OCI-LY3 (cell line): ENCODE results near the gene SOX11.

Experiments
- H2AFZ ChIP-seq: fragments of 200-600, 300-600 bp; shearing (Covaris generic); 2 replicates; pipeline ENCODE4 v1.6.0; 2014; ENCODE audit warnings: antibody characterized with exemption, low read depth, low read length
- H3K27ac ChIP-seq: fragments of 200-600, 300-600 bp; sonication (generic); 2 replicates; pipeline ENCODE4 v1.5.1; 2014; ENCODE audit warnings: mild to moderate bottlenecking, low read length, moderate library complexity, mixed read lengths
- H3K27me3 ChIP-seq: fragments of 200-600, 300-600 bp; sonication (generic); 2 replicates; pipeline ENCODE4 v1.6.1; 2014; ENCODE audit warnings: low read depth, low read length, mixed read lengths
- H3K36me3 ChIP-seq: fragments of 200-600, 300-600 bp; sonication (generic); replicated peaks from 2 replicates; pipeline ENCODE3; 2014; ENCODE audit warnings: low read depth, low read length, mixed read lengths
- H3K4me1 ChIP-seq: fragments of 300-600, 200-600 bp; sonication (generic); 2 replicates; pipeline ENCODE4 v1.6.1; 2014; ENCODE audit warnings: low read length, mixed read lengths
- H3K4me2 ChIP-seq: fragments of 200-600, 300-600 bp; sonication (generic); 2 replicates; pipeline ENCODE4 v1.6.1; 2014; ENCODE audit warnings: low read length, mixed read lengths
- H3K4me3 ChIP-seq: fragments of 300-600, 200-600 bp; sonication (generic); 2 replicates; pipeline ENCODE4 v1.5.1; 2014; ENCODE audit warnings: antibody characterized with exemption, mild to moderate bottlenecking, low read length, moderate library complexity
- H3K79me2 ChIP-seq: fragments of 300-600, 200-600 bp; shearing (Covaris generic); 2 replicates; pipeline ENCODE4 v1.6.1; 2014; ENCODE audit warnings: mild to moderate bottlenecking, low read length, mixed read lengths
- H3K9ac ChIP-seq: fragments of 300-600, 200-600 bp; shearing (Covaris generic); 2 replicates; pipeline ENCODE4 v1.6.0; 2014; ENCODE audit warnings: mild to moderate bottlenecking, low read length, moderate library complexity
- H3K9me3 ChIP-seq: fragments of 200-600, 300-600 bp; shearing (Covaris generic); 2 replicates; pipeline ENCODE4 v1.6.1; 2014; ENCODE audit warnings: low read length, mixed read lengths; ENCODE audit not compliant: insufficient read depth
- H4K20me1 ChIP-seq: fragments of 200-600, 300-600 bp; sonication (generic); 2 replicates; pipeline ENCODE4 v1.6.1; 2016; ENCODE audit warnings: low read length, mixed read lengths; ENCODE audit not compliant: insufficient read depth
- EZH2phosphoT487 ChIP-seq: fragments of 200-600 bp; shearing (Covaris generic); IDR thresholded peaks from 2 replicates; pipeline ENCODE4 v1.6.1; 2018; ENCODE audit warnings: antibody characterized with exemption, mixed run types, low read depth
- TF ChIP-seq, protein P1 (sequence below): fragments of 200-600, 300-600 bp; sonication (generic); IDR thresholded peaks from 2 replicates; pipeline ENCODE4 v1.5.1; 2014; ENCODE audit warnings: antibody characterized with exemption, low read length, low read depth

Gene SOX11

DNA sequence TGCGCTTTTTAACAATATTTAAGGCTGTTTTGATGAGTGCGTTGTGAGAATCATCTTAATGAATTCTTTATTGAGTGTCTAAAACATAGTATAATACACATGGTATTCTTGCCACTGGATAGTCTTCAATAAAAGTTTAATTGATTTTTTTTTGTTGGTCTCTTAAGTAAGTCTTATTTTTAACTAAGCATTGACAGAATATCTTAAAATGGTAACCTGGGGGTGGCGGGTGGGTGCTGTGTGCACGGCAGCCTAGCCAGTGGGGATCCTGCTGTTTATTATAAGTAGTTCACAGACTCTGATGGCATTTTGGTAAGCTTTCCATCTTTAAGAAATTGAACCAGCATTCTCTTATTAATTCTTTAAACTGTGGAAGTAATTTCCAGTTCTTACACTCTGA is 6.0 kb downstream of the SOX11 start:
- no peaks in the 10 kb centered on the region for H3K79me2 ChIP-seq
- H3K27me3 ChIP-seq: no peaks in the 10 kb centered on the region
- no peak overlapping the region for H3K9ac ChIP-seq
- H3K36me3 ChIP-seq: no peaks in the 10 kb centered on the region
- no peak overlapping the region for H3K27ac ChIP-seq
- H2AFZ ChIP-seq: no peak overlapping the region
- no peak for TF ChIP-seq EZH2phosphoT487
- TF ChIP-seq, protein P1, sequence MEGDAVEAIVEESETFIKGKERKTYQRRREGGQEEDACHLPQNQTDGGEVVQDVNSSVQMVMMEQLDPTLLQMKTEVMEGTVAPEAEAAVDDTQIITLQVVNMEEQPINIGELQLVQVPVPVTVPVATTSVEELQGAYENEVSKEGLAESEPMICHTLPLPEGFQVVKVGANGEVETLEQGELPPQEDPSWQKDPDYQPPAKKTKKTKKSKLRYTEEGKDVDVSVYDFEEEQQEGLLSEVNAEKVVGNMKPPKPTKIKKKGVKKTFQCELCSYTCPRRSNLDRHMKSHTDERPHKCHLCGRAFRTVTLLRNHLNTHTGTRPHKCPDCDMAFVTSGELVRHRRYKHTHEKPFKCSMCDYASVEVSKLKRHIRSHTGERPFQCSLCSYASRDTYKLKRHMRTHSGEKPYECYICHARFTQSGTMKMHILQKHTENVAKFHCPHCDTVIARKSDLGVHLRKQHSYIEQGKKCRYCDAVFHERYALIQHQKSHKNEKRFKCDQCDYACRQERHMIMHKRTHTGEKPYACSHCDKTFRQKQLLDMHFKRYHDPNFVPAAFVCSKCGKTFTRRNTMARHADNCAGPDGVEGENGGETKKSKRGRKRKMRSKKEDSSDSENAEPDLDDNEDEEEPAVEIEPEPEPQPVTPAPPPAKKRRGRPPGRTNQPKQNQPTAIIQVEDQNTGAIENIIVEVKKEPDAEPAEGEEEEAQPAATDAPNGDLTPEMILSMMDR: no peak
- no peaks in the 10 kb centered on the region for H3K9me3 ChIP-seq
- no peak overlapping the region for H3K4me3 ChIP-seq
- no peaks in the 10 kb centered on the region for H4K20me1 ChIP-seq
- H3K4me1 ChIP-seq: no peaks in the 10 kb centered on the region
- H3K4me2 ChIP-seq: no peak overlapping the region

DNA sequence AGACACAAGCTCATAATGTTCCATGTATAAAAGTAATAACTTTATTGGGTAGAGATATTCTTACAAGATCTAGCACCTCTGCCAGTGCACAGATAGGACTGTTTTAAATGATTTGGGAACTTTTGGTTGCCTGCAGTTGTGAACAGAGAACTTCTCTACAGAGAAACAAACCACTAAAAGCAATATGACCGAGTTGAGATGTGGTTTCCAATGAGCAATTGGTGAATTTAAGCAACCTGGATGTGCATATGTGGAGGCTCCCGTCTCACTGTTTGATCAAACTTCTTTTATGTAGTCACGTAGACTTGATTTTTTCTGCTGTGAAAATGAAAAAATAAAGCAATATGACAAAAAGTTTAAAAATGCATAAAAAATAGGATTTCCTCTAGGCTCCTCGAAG is 7.8 kb downstream of the SOX11 start:
- Histone ChIP-seq H3K27me3 (no peaks in the 10 kb centered on the region), H3K4me2 (no peak overlapping the region), H3K9me3 (no peaks in the 10 kb centered on the region), H4K20me1 (no peaks in the 10 kb centered on the region), H3K27ac (no peak overlapping the region), H3K9ac (no peak overlapping the region), H3K4me3 (no peak overlapping the region), H2AFZ (no peak overlapping the region), H3K36me3 (no peaks in the 10 kb centered on the region), H3K4me1 (no peaks in the 10 kb centered on the region), H3K79me2 (no peaks in the 10 kb centered on the region)
- no peak for TF ChIP-seq EZH2phosphoT487
- TF ChIP-seq, protein P1: no peak

DNA sequence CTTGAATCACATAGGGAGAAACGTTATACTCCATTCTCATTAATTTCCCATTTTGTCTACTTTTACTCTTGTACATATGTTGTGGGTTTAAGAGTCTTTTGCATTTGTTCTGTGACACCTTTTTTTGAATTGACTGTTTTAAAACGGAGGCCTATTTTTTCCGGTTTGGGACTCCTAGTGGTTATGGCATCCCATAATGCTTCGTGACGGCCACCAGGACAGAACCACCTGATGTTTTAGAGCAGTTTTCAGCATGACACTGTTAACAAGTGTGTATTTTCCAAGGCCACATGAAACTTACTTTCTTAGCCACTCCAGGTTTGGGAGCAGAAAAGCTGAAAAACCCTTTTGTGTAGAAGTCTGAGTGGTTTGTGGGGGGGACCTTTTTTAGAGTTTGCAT is 8.4 kb downstream of the SOX11 start:
- Histone ChIP-seq H3K4me3 (no peak overlapping the region), H4K20me1 (no peaks in the 10 kb centered on the region), H2AFZ (no peak overlapping the region), H3K9ac (no peak overlapping the region), H3K27ac (no peak overlapping the region), H3K36me3 (no peaks in the 10 kb centered on the region), H3K9me3 (no peaks in the 10 kb centered on the region), H3K79me2 (no peaks in the 10 kb centered on the region), H3K4me1 (no peaks in the 10 kb centered on the region), H3K27me3 (no peaks in the 10 kb centered on the region), H3K4me2 (no peak overlapping the region)
- TF ChIP-seq, protein P1: no peak
- no peak for TF ChIP-seq EZH2phosphoT487

DNA sequence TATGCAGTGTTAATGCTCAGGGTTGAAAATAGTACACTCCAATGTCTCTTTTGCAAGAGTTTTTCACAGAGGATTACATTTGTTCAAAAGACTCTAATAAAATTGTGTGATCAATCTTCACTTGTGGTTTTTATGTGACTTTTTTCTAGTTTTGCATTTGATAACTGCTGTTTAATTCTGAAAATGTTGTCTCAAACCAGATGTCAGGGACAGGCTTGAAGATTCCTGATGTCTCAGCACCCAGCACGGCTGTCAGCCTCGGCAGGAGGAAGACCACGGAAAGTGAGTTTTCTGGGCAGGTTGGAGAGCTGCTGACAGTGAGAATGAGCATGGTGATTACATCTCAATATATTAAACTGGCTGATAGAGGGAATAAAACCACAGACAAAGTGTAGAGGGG is 9.1 kb downstream of the SOX11 start:
- no peak for TF ChIP-seq EZH2phosphoT487
- TF ChIP-seq, protein P1: no peak
- Histone ChIP-seq H3K4me3 (no peak overlapping the region), H3K36me3 (no peaks in the 10 kb centered on the region), H3K9me3 (no peaks in the 10 kb centered on the region), H3K9ac (no peak overlapping the region), H3K4me2 (no peak overlapping the region), H3K27me3 (no peaks in the 10 kb centered on the region), H4K20me1 (no peaks in the 10 kb centered on the region), H3K79me2 (no peaks in the 10 kb centered on the region), H3K27ac (no peak overlapping the region), H3K4me1 (no peaks in the 10 kb centered on the region), H2AFZ (no peak overlapping the region)
